Vagina (tissue), 2 donors: ENCODE results near the gene ZNF446. TPM values are rescaled to one million over a fixed set of nuclear protein-coding genes. Genes with fewer than 3 reads are reported as not detected.
"Not testable (repeated sequence)": the region's sequence is repeated elsewhere in the genome, so short reads cannot be mapped to it uniquely, and the experiment has no call there.

ENCODE experiments used
- DNase-seq, 2 donors: peaks; one replicate each; pipeline ENCODE4 v3.0.0-alpha.2; 2017; ENCODE audit errors: extremely low spot score in 2 of 2
- H3K27ac ChIP-seq: fragments of 200-600 bp; sonication (generic); one replicate; pipeline ENCODE4 v1.5.1; 2019
- H3K27me3 ChIP-seq: fragments of 200-600 bp; sonication (generic); one replicate; pipeline ENCODE4 v1.5.1; 2019
- H3K36me3 ChIP-seq, 2 donors: fragments of 200-600 bp; sonication (generic); one replicate each; pipeline ENCODE4 v1.5.1; 2017 to 2019
- H3K4me1 ChIP-seq: fragments of 200-600 bp; sonication (generic); one replicate; pipeline ENCODE4 v1.5.1; 2019
- H3K4me3 ChIP-seq, 2 donors: fragments of 200-600 bp; sonication (generic); 1 replicate in 1 of 2; 2 replicates in 1 of 2; pipeline ENCODE4 v1.5.1; 2016 to 2019
- H3K9me3 ChIP-seq: fragments of 200-600 bp; sonication (generic); one replicate; pipeline ENCODE4 v1.5.1; 2019
- POLR2A ChIP-seq, 2 donors: fragments of 450-650 bp; IDR thresholded peaks; one replicate each; pipeline ENCODE4 v1.6.1; 2017; ENCODE audit warnings: antibody characterized with exemption in 2 of 2, mild to moderate bottlenecking in 2 of 2, moderate library complexity in 2 of 2
- POLR2AphosphoS5 ChIP-seq, 2 donors: sonication (generic); formaldehyde crosslinking; IDR thresholded peaks; one replicate each; pipeline ENCODE4 v1.9.0; 2017; ENCODE audit warnings: antibody characterized with exemption in 2 of 2, mild to moderate bottlenecking in 2 of 2, low read depth in 1 of 2; ENCODE audit not compliant: insufficient read depth in 1 of 2
- intact Hi-C: fragments of 100-400 bp; cut with DNase I; formaldehyde crosslinking; loops from one replicate; pipeline ENCODE4 v1.15.1; 2023
- total RNA-seq: library from RNA; depleted of rRNA; stranded (reverse); fragments of >200 nt; gene quantifications from one replicate; pipeline ENCODE4 v1.2.3, GENCODE V29; 2016
- TF ChIP-seq, protein P1 (sequence below), 3 experiments: fragments of 450-650 bp in 2 of 3; fragments of 200-600 bp in 1 of 3; sonication (generic) in 1 of 3; IDR thresholded peaks; one replicate each; pipeline ENCODE4 v1.5.1; 2017 to 2019; ENCODE audit warnings: antibody characterized with exemption in 3 of 3, mild to moderate bottlenecking in 2 of 3, moderate library complexity in 2 of 3

Gene ZNF446
- total RNA-seq, 1 donor from 2014 or later = 10.6 TPM

DNA sequence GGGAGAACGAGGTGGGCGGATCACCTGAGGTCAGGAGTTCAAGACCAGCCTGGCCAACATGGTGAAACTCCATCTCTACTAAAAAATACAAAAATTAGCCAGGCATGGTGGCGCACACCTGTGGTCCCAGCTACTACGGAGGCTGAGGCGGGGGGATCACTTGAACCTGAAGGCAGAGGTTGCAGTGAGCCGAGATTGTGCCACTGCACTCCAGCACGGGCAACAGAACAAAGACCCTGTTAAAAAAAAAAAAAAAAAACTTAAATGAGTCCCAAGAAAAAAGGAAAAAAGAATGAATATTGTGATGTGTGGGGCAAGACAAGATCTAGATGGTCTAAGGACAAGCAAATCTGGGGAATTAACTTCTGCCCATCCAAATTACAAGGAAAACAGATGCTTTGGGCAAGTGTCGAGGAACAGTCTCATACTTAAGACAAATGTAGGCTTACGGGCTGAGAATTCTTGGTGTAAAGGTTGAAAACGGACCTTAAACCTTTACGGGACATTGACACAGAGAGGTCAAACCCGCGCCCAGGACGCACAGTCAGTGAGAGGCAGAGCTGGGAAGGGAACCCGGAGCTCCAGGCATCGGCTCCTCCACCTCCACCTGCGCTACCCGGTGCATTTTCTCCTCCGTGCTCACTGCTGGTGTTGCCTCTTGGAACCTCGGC lies 9.9 kb upstream of the ZNF446 start:
- intact Hi-C loops = loop anchor here (5.0 kb wide), 1 partner anchor 84 kb away; the partner anchor contains the start of gene ZNF837
- no peak overlapping the region for H3K27ac ChIP-seq

DNA sequence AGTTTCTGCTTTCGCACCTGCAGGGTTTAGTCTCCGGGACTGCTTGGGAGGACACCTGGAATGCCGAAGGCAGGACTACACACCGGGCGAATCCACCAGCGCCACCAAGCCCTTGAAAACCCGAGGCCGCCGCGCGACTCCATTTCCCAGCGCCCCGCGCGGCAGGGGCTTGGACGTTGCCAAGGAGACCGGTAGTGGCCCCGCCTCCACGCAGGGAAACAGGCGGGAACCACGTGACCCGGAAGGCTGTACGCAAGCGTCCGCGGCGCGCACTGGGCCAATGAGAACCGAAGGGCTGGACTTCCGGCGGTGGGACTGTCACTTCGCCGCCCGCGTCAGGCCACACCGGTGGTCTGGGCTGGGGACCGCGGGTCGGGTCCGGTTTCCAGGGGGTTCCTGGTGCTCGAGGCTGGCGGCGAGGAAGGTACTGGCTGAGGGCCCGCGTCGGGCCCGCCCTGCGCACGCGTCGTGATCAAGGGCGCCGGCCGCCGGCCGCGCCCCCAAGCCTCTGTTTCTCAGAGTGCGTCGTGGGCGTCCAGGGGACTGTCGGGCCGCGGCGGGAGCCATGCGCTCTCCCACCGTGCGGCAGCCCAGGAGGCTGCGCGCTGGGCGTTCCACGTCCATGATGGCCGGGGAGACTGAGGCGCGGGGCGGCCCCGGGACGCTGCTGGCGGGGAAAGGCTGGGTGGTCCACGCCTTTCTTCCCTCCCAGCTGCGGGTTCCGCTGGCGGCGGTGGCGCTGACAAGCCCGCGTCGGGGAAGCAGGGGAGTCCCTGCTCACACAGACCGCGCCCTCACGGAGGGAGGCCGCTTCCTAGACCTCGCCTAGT lies 9.2 kb upstream of the ZNF446 start, which contains the start of gene ZNF324:
Gene ZNF324, plus strand, starts transcription at position 321 of the 830 bp plus-strand sequence. CDS start 2,106 bp downstream, outside the sequence.
- Histone ChIP-seq H3K9me3 (no peaks in the 10 kb centered on the region), H3K27me3 (no peaks in the 10 kb centered on the region), H3K36me3 (peaks cover 0 to 26% of the 10 kb centered on the region in 2 donors), H3K27ac (peak within 1 kb of the TSS; percentile 60), H3K4me3 (peak within 1 kb of the TSS; percentile 72 to 95), H3K4me1 (peaks cover 19% of the 10 kb centered on the region)
- peak in 1 of 2 donors; percentile 95 for DNase-seq
- peak; percentile 77 to 96 for TF ChIP-seq POLR2AphosphoS5 (IDR thresholded peaks at IDR 0.05; ENCODE audit: insufficient read depth in 1 of 2, low read depth in 1 of 2)
- TF ChIP-seq POLR2A (IDR thresholded peaks at IDR 0.05) = peak in 1 of 2 donors; percentile 23
- TF ChIP-seq, protein P1, sequence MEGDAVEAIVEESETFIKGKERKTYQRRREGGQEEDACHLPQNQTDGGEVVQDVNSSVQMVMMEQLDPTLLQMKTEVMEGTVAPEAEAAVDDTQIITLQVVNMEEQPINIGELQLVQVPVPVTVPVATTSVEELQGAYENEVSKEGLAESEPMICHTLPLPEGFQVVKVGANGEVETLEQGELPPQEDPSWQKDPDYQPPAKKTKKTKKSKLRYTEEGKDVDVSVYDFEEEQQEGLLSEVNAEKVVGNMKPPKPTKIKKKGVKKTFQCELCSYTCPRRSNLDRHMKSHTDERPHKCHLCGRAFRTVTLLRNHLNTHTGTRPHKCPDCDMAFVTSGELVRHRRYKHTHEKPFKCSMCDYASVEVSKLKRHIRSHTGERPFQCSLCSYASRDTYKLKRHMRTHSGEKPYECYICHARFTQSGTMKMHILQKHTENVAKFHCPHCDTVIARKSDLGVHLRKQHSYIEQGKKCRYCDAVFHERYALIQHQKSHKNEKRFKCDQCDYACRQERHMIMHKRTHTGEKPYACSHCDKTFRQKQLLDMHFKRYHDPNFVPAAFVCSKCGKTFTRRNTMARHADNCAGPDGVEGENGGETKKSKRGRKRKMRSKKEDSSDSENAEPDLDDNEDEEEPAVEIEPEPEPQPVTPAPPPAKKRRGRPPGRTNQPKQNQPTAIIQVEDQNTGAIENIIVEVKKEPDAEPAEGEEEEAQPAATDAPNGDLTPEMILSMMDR (IDR thresholded peaks at IDR 0.05) = no peak
- intact Hi-C loops = loop anchor here (5.0 kb wide), 1 partner anchor 85 kb away; the partner anchor contains the start of gene ZNF837

More for the DNA sequence above, 9.9 kb upstream of the ZNF446 start:
- TF ChIP-seq POLR2AphosphoS5 (IDR thresholded peaks at IDR 0.05; ENCODE audit: insufficient read depth in 1 of 2, low read depth in 1 of 2) = no peak
- no peak for TF ChIP-seq POLR2A (IDR thresholded peaks at IDR 0.05)
- TF ChIP-seq, protein P1 (IDR thresholded peaks at IDR 0.05) = no peak
- Histone ChIP-seq H3K9me3 (no peaks in the 10 kb centered on the region), H3K4me1 (peaks cover 19% of the 10 kb centered on the region), H3K36me3 (peaks cover 0 to 21% of the 10 kb centered on the region in 2 donors), H3K27me3 (no peaks in the 10 kb centered on the region), H3K4me3 (peak overlapping the region; percentile 72 to 95)
- no peak for DNase-seq

DNA sequence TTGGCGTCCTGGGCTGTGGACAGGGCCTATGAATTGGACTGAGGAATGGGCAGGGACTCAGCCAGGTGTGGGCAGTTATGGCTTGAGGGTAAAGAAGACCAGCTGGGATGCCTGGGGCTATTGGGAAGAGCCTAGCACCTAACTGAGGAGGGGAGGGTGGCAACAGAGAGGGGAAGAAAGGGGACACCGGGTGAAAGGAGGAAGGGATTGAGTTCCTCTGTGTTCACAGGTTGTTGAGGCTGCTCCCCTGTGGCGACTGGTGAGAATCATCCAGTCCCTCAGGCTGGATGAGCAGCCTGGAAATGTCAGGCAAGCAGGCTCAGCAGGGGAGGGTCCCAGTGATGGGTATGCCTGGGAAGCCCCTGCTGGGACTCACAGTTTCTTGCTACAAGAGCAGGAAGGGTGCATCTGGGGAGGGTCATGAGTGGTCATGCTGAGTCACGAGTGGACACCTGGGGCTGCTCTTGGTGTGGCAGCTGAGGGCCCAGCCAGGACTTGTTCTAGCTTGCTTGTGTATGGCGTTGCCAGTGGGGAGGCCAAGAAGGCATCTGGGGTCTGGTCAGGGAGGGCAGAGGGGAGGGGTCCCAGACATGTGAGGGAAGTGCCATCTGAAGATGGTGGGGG lies 7.8 kb upstream of the ZNF446 start:
- H3K36me3 ChIP-seq = peaks cover 0 to 30% of the 10 kb centered on the region in 2 donors
- DNase-seq = no peak
- H3K4me3 ChIP-seq = no peak overlapping the region
- TF ChIP-seq, protein P1 (IDR thresholded peaks at IDR 0.05) = no peak
- TF ChIP-seq POLR2AphosphoS5 (IDR thresholded peaks at IDR 0.05; ENCODE audit: insufficient read depth in 1 of 2, low read depth in 1 of 2) (no peak), POLR2A (IDR thresholded peaks at IDR 0.05) (no peak)
- peaks cover 19% of the 10 kb centered on the region for H3K4me1 ChIP-seq
- no peak overlapping the region for H3K27ac ChIP-seq
- intact Hi-C loops = loop anchor here (5.0 kb wide), 1 partner anchor 86 kb away; the partner anchor contains the start of gene ZNF837
- no peaks in the 10 kb centered on the region for H3K9me3 ChIP-seq
- H3K27me3 ChIP-seq = no peaks in the 10 kb centered on the region

DNA sequence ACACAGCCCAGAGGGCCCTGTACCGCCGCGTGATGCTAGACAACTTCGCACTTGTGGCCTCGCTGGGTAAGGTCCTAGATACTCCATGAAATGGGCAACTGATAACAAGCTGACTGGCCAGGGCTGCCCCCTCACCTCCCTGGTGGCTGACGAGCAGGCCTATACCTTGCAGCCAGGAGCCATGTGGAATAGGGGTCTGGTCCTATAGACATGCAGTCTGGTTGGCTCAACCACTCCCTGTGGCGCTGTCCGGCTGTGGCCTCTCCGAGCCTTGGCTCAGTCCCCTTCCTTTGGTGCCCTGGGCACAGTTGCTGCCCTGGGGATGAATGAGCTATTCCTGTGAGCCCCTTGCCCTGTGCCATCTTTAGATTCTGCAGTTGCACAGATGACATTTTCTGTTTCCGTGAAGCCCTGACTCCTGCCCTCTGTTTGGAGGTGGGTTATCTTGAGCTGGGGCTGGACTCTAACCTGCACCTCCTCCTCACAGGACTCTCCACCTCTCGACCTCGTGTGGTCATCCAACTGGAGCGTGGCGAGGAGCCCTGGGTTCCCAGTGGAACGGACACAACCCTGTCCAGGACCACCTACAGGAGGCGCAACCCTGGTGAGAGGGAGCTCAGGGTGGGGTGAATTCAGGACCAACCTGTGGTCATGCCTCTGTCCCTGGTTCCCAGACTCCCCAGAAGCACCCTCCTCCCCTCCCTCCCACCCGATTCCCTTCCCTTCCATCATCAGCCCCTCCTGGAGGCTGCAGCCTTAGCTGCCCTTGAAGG lies 6.7 kb upstream of the ZNF446 start:
- intact Hi-C loops = loop anchor here (5.0 kb wide), 1 partner anchor 87 kb away; the partner anchor contains the start of gene ZNF837
- TF ChIP-seq POLR2AphosphoS5 (IDR thresholded peaks at IDR 0.05; ENCODE audit: insufficient read depth in 1 of 2, low read depth in 1 of 2) (no peak), POLR2A (IDR thresholded peaks at IDR 0.05) (no peak)
- TF ChIP-seq, protein P1 (IDR thresholded peaks at IDR 0.05) = no peak
- H3K4me3 ChIP-seq = no peak overlapping the region
- peaks cover 19% of the 10 kb centered on the region for H3K4me1 ChIP-seq
- DNase-seq = no peak
- H3K27me3 ChIP-seq = no peaks in the 10 kb centered on the region
- no peaks in the 10 kb centered on the region for H3K9me3 ChIP-seq
- H3K36me3 ChIP-seq = peaks cover 0 to 30% of the 10 kb centered on the region in 2 donors
- no peak overlapping the region for H3K27ac ChIP-seq

DNA sequence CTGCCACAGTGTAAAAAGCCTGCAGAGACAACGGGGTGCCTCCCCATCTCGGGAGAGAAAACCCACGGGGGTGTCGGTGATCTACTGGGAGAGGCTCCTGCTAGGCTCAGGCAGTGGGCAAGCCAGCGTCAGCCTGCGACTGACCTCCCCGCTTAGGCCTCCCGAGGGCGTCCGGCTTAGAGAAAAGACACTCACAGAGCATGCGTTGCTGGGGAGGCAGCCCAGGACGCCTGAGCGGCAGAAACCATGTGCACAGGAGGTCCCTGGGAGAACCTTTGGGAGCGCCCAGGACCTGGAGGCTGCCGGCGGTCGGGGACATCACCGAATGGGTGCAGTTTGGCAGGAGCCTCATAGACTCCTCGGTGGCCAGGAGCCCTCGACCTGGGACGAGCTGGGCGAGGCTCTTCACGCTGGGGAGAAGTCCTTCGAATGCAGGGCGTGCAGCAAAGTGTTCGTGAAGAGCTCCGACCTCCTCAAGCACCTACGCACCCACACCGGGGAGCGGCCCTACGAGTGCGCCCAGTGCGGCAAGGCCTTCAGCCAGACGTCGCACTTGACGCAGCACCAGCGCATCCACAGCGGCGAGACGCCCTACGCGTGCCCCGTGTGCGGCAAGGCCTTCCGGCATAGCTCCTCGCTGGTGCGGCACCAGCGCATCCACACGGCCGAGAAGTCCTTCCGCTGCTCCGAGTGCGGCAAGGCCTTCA lies 5.2 kb upstream of the ZNF446 start:
- intact Hi-C loops, H3K4me3 ChIP-seq, DNase-seq, H3K27me3 ChIP-seq, H3K27ac ChIP-seq, H3K9me3 ChIP-seq: not testable (repeated sequence)
- Histone ChIP-seq H3K36me3 (peaks cover 0 to 30% of the 10 kb centered on the region in 2 donors), H3K4me1 (peaks cover 28% of the 10 kb centered on the region)
